Choroid plexus epithelial cell (primary cell): Measurements from ENCODE around the gene SPO11.
A peak's percentile ranks its signal among the peaks of the same experiment; 100 is the strongest.
"Not testable (repeated sequence)": the region's sequence is repeated elsewhere in the genome, so short reads cannot be mapped to it uniquely, and the experiment has no call there.

Experiments
- DNase-seq: peaks from one replicate; pipeline ENCODE4 v3.0.0-alpha.2; 2010; ENCODE audit warnings: low read depth
- H3K4me3 ChIP-seq: 2 replicates; pipeline ENCODE4 v1.5.1; 2011; ENCODE audit warnings: low read depth, mild to moderate bottlenecking, control low read depth, low read length, moderate library complexity
- CTCF ChIP-seq: conservative IDR thresholded peaks from 2 replicates; pipeline ENCODE4 v1.5.1; 2011; ENCODE audit warnings: low read depth, mild to moderate bottlenecking, control low read depth, inconsistent platforms, low read length, moderate library complexity

The SPO11 gene

GRCh38 chr20:57335392-57335791, 5.8 kb downstream of the SPO11 start:
- peak; percentile 16 for TF ChIP-seq CTCF
- DNase-seq, result peak; percentile 23
- no peak overlapping the region for H3K4me3 ChIP-seq

GRCh38 chr20:57341663-57342062, 12.1 kb downstream of the SPO11 start:
- H3K4me3 ChIP-seq, result no peak overlapping the region
- TF ChIP-seq CTCF, result no peak
- no peak for DNase-seq

DNA sequence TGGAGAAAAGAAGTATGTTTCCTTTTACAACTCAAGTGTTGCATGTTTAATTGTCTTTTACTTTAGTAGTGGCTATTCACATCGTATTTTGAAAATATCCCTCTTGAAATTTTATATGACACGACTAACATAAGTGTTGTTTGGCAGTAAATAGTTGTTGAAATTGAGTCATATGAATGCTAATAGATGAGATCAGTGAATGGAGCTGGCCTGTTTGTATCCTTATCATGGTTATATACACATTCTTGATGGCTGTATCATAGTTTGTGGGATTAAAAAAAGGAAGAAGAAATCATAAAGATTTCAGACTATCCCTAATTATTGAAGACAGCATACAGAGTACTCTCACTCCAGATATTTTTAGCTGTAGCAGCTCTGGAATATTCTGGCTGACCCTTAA, 13.2 kb downstream of the SPO11 start:
- no peak for TF ChIP-seq CTCF
- peak; percentile 25 for DNase-seq
- no peak overlapping the region for H3K4me3 ChIP-seq

DNA sequence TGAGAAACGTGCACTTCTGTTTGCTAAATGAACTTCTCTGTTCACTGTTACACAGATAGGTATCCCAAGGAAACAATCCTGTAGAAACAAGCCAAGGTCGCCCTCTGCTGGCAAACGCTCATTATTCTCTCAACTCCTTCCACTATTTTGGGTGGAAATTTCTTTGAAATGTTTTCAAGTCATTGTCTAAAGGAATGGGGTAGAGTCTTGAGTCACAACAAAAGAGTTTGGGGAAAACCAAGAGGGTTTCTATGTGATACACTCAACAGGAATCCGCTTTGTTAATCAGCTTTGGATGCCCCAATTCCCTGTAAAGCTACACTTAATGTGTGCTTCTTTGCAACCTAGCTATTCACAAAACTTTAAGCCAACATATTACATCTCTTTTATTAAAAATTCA, 16.9 kb downstream of the SPO11 start:
- peak; percentile 86 for TF ChIP-seq CTCF
- no peak overlapping the region for H3K4me3 ChIP-seq
- peak; percentile 81 for DNase-seq

- no peak for DNase-seq
- TF ChIP-seq CTCF, result no peak
- no peak overlapping the region for H3K4me3 ChIP-seq
Observed at GRCh38 chr20:57347393-57347792, 17.8 kb downstream of the SPO11 start.

- not testable (repeated sequence) for DNase-seq, H3K4me3 ChIP-seq
Observed at GRCh38 chr20:57348200-57348921, 18.8 kb downstream of the SPO11 start.

GRCh38 chr20:57348922-57349574, 19.4 kb downstream of the SPO11 start:
- not testable (repeated sequence) for H3K4me3 ChIP-seq, DNase-seq

DNA sequence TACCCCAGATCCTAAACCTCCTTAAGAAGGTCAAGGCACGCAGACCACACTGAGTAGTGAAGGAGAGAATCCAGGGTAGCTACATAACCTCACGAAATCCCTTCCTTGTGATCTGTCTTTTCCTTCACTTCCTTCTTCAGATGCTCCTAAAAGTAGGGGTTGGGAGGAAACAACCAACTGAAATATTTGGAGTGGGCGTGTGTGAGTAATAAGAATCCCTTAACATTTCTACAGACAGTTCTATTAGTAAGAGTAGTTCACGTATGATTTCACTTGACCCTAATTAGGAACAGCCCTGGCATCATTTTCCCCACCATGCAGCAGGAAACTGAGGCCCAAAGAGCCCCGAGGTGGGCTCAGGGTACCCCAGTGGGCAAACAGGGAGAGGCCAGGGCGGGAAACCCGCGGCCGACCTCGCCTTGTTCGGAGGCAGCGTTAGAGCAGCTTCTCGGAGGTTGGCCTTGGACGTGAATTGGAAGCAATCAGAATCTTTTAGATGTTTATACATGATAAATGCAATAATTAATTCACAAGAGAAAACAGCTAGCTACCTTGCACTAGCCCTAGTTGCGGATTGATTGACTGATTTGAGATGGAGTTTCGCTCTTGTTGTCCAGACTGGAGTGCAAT, 20.6 kb downstream of the SPO11 start:
- H3K4me3 ChIP-seq, result no peak overlapping the region
- TF ChIP-seq CTCF, result no peak
- peak; percentile 8 for DNase-seq

GRCh38 chr20:57350726-57351041, 21.1 kb downstream of the SPO11 start:
- peak overlapping the region; percentile 94 for H3K4me3 ChIP-seq
- not testable (repeated sequence) for DNase-seq
